ENCODE measurements around the gene EPHB6.
A peak's percentile ranks its signal among the peaks of the same experiment; 100 is the strongest.

The EPHB6 gene

DNA sequence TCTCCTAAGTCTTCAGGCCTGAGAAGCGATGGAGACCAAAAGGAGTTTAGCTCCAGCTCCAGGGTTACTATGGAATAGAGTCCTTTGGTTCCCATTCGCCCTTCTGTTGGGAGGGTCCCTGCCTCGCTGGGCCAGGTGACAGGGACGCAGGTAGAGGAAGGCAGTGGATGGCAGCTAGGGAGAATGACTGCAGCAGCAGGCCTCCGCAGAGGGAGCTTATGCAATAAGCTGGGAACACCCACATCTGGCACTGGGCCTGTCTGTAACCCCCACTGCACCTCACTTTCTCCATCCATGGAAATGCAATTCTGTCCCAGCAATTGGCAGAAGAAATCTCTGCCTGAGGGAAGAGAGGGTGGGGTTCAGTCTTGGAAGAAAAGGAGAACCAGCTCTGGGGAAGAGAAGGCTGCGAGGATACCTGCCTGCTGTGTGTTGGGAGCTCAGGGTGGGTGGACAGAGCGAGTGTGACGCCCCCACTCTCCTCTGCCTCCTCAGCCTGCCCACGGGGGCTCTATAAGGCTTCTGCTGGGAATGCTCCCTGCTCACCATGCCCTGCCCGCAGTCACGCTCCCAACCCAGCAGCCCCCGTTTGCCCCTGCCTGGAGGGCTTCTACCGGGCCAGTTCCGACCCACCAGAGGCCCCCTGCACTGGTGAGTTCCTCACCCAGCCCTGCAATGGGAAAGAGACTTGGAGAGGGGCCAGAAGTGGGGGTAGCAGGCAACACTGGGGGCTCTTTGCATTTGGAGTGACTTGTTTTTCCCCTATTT lies 10.3 kb downstream of the EPHB6 start:
- no peak for DNase-seq

DNA sequence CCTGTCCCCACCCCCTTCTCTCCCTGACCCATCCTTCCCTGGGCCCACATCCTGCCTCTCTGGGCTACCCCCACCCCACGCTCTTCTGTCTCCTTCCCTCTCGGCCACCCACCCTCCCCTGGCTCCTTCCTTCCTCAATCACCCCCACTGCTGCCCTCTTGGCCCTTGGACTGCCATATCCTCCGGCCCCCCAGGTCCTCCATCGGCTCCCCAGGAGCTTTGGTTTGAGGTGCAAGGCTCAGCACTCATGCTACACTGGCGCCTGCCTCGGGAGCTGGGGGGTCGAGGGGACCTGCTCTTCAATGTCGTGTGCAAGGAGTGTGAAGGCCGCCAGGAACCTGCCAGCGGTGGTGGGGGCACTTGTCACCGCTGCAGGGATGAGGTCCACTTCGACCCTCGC lies 10.9 kb downstream of the EPHB6 start:
- no peak for DNase-seq

- DNase-seq = peak; percentile 20
Measured at GRCh38 chr7:142866361-142867096, 11.7 kb downstream of the EPHB6 start.

DNA sequence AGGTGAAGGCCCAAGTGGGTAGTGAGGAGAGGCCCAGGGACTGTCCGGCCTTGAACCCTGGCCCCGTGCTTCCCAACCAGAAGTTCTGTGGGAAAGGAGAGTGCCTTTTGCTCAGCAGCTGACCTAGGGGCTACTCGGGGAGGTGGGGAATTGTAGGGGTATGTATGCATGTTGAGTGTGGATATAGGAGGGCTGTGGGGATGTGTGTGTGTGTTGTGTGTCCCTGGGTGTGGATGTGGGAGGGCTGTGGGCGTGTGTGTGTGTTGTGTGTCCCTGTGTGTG lies 12.2 kb downstream of the EPHB6 start:
- DNase-seq = no peak

- DNase-seq = no peak
Measured at GRCh38 chr7:142867398-142868187, 12.7 kb downstream of the EPHB6 start.

DNA sequence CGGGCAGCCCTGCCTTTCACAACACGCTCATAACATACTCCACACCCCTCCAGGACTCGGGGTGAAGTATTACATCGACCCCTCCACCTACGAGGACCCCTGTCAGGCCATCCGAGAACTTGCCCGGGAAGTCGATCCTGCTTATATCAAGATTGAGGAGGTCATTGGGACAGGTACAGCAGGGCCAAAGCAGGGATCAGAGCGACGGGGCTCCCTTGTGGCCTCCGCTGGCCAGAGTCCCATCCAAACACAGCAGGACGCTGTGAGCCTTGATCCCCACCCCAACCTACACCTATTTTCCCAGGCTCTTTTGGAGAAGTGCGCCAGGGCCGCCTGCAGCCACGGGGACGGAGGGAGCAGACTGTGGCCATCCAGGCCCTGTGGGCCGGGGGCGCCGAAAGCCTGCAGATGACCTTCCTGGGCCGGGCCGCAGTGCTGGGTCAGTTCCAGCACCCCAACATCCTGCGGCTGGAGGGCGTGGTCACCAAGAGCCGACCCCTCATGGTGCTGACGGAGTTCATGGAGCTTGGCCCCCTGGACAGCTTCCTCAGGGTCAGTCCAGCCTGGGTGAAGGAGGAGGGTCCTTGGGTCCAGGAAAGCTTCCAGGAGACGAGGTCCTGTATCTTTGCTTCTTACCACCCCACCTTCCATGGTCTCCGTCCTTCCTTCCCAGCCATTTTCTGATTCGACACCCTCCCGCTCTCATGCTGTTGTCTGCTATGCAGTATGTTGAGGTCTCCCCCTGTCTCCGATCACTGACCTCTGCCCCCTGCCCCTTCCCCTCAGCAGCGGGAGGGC lies 13.5 kb downstream of the EPHB6 start:
- DNase-seq = no peak

DNA sequence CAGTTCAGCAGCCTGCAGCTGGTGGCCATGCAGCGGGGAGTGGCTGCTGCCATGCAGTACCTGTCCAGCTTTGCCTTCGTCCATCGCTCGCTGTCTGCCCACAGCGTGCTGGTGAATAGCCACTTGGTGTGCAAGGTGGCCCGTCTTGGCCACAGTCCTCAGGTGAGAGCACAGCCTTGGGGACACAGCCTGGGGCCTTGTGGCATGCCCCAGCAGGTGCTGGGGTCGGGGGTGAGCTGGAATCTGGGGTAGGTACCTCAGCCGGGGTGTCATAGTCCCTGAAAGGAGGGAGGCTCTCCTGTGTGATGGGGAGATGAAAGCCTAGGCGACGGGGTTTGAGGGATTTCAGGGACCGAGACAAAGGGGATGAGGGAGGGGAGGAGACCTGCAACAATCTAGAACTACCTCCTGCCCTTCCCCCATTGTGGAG lies 14.1 kb downstream of the EPHB6 start:
- no peak for DNase-seq

- no peak for DNase-seq
Measured at GRCh38 chr7:142869434-142869833, 14.6 kb downstream of the EPHB6 start.

GRCh38 chr7:142870147-142870559 lies 15.3 kb downstream of the EPHB6 start:
- no peak for DNase-seq

GRCh38 chr7:142870566-142871259 lies 15.8 kb downstream of the EPHB6 start:
- DNase-seq = no peak

GRCh38 chr7:142871260-142872105 lies 16.6 kb downstream of the EPHB6 start:
- no peak for DNase-seq

DNA sequence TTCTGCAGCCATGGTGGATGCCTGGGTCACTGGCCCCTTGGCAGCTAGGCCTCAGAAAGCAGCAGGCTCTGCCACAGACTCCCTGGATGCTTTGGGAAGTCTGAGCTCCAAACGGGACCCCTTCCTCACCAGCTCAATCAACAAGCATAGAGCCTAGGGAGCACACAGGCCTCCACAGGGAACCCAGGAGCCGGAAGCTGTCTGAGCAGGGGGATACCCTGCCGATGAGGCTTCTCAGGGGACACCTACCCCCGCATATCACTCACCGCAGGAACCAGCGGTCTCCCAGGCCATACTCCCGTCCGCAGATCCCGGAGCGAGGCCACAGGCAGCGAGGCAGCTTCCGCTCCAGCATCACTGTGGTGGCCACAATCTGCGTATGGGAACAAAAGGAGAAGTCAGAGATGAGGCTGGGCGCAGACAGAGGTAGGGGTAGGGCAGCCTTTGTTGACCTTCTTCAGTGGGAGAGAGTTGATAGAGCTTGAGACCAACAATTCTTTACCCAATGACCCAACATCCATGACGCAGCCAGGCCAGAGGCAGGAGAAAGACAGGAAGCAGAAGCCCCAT lies 17.3 kb downstream of the EPHB6 start:
- DNase-seq = no peak

GRCh38 chr7:142873281-142873784 lies 18.5 kb downstream of the EPHB6 start:
- peak; percentile 47 for DNase-seq

- DNase-seq = no peak
Measured at GRCh38 chr7:142873871-142874270, 19.0 kb downstream of the EPHB6 start.

DNA sequence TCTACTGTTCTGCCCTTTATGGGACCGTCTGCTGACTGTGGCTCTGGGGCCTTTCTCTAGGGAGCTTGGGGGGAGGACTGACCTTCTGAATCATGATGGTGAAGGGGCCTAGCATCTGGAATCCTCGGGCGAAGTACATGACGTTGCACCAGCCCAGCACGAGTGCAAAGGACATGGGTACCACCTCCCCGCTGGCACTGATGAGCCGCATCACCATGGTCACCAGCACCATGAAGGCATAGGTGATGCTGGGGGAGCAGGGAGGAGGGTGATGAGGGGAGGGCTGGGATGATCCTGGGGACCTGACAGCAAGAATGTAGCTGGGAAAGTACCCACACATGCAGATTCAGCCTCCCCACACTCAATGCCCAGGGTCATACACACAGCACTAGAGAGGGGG lies 19.5 kb downstream of the EPHB6 start:
- DNase-seq = no peak

DNA sequence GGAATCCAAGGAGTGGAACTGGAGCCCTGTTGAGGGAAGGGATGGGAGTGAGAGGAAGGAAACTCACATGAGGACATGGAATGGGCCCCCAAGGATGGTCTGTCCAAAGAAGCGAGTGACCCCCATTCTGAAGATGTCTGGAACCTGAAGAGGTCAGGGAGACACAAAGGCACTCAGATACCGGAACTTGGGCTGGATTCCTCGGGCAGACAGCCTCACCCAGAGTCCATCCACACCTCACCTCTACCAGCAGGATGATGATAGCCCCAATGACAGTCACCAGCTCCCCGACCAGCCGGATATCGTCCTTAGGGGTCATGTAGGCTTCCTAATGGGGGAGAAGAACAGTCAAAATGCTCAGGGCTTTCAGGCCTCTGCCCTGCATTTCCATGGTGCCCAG lies 20.0 kb downstream of the EPHB6 start:
- no peak for DNase-seq

DNA sequence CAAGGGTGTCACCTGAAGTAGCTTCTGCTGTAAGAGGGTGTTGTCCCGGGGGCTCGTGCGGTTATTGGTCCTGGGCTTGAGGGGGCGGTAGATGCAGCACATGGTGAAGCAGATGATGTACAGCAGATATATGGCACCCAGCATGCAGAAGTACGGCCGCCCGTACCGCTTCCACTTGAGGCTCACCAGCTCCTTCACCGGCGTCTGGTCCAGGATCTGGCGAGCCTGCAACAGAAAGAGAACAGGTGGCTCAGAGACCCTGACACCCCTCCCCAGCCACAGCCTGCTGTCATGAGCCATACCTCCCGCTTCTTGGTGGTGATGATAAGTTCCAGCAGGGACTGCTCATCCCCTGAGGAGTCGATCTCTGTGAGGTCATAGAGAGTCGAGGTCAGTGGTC lies 20.6 kb downstream of the EPHB6 start:
- DNase-seq = no peak

DNA sequence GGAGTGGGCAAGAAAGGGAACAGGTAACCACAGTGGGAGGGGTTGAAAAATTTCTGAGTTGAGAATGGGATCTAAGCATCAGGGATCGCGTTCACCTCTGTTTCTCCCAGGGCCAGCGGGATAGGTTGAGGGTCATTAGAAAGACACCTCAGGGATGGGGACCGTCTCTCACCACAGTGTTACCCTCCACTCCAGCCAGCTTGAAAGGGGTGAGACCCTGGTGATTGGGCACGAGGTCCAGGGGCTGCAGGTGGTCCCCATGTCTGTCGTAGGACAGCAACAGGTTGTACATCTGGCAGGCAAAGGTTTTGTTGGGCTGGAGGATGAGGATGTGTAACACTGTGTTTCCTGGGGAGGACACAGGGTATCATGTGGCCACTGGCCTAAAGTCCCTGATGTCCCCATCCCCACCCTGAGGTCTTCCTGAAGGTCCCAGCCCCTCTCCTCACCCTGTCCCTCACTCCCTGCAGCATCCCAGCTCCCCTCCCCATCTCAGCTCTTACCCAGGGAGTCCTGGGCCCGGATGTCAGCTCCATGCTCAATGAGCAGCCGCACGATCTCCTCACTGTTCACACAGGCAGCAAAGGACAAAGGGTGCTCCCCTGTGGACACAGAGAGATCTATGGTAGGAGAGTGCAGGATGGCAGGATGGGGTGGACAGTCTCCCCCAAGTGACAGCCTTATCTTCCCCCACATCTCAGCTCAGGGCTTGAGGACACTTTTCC lies 21.5 kb downstream of the EPHB6 start:
- no peak for DNase-seq

DNA sequence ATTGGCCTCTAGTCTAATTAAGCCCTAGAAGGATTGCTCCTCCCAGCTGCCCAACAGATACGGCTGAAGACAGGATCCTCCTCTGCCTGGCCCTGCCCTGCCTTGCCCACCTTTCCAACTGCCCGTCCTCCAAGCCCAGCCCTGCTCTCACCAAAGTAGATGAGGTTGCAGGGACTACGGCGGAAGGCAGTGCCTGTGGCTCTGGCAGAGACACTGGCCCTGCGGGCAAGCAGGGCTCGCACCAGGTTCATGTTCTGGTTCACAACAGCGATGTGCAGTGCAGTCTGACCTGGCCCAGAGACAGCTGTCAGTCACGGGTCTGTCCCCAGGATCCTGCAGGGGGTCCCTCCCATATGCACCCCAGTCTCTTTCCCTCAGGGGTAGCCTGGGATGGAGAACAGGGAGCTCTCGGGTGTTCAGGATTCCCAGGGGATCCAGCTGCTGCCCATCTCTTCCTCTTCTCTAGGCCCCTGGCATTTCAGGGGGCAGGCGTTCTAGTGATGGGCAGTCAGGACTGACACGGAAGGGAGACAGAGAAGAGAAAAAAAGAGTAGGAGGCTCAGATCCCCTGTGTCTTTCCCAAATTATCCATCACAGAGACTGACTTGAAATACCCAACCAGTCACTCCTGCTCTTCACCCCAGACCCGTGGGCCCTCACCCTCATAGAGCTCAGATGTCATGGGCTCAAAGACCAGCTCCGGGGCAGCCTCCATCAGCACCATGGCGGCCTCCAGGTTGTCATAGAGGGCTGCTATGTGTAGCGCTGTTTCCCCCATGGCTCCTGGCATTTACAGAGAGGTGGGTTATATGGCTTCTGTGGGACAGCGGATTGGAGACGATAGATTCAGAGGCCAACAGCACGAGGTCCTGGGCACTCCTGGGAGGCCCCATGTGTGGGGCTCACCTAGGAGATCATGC lies 22.4 kb downstream of the EPHB6 start:
- DNase-seq = no peak
